MV-4-11 (cell line): Measurements from ENCODE around the gene TRABD.
A peak's percentile ranks its signal among the peaks of the same experiment; 100 is the strongest.
"Not testable (repeated sequence)": the region's sequence is repeated elsewhere in the genome, so short reads cannot be mapped to it uniquely, and the experiment has no call there.

ENCODE experiments used
- DNase-seq: peaks from one replicate; lab custom pipeline; 2025; lab: John Stamatoyannopoulos, UW

Gene TRABD

GRCh38 chr22:50201191-50202129 is 15.7 kb downstream of the TRABD start:
- no peak for DNase-seq

DNA sequence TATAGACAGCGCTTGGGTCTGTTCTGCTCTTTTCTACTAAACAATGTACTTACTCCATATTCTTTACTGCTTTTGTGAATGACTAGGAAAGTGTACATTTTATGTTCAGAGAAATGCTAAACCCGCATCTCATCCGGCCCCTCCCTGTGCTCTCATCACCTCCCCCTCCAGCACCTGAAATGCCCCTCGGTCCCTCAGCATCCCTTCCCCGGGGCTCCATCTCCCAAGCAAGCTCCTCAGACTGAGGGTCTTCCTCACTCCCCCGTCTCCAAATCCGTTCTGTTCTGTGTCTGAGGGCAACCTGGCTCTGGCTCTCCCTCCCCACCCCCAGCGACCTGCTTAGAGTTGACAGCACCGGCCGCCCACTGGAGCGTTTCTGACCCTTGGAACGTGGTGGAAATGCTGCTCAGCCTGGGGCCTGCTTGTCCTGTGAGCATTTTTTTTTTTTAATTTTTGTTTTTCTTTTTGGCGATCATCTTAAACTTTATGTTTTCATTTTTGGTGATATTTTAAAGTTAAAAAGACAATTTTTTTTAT is 16.5 kb downstream of the TRABD start:
- DNase-seq = no peak

DNA sequence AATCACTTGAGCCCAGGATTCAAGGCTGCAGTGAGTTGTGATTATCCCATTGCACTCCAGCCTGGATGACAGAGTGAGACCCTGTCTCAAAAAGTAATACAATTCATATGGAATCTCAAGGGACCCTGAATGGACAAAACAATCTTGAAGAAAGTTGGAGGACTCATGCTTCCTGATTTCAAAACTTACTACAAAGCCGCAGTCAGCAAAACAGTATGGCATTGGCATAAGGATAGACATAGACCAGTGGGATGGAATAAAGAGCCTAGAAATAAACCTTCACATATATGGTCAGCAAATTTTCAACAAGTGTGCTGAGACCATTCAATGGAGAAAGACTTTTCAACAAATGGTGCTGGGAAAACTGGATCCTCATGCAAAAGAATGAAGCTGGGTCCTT is 17.6 kb downstream of the TRABD start:
- DNase-seq = no peak

DNA sequence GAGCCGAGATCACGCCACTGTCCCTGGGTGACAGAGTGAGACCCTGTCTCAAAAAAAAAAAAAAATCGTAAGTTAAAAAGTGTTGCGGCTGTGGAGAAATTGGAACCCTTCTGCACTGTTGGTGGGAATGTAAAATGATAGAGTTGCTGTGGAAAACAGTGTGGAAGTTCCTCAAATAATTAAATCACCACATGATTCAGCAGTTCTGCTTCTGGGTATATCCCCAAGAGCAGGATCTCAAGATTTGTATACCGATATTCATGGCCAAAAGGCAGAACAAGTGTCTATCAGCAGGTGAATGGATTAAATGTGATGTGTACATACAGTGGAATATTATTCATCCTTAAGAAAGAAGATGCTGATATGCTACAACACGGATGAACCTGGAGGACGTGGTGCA is 18.9 kb downstream of the TRABD start:
- DNase-seq = no peak

GRCh38 chr22:50204998-50205397 is 19.3 kb downstream of the TRABD start:
- DNase-seq = not testable (repeated sequence)

DNA sequence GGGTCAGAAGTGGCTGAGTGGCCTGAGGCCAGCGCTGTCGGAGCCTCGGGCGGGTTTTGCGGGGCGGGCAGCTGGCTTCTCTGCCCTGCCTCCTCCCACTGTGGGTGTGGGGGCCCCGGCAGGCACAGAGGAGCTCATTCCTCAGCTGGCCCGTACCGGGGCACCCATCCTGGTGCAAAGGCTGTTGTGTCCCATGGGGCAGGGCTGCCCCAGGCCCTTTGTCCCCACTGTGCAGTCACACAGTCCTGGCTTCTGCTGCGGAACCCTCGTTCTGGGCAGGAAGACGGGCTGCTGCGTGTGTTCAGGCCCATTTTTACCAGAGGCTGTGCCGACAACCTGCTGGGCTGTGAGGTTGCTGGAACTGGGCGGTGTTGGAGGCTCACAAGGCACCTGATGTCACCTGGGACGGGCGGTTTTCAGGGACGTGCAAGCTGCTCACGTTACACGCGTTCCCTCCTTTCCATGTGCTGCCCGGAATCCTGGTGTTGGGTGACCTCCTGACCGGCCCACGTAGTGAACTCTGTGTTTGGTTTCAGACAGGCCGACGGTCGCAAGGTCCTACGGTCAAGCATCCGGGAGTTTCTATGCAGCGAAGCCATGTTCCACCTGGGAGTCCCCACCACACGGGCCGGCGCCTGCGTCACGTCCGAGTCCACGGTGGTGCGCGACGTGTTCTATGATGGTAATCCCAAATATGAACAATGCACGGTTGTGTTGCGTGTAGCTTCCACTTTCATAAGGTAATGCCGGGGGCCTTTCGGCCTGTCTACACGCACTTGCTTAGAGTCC is 20.3 kb downstream of the TRABD start:
- DNase-seq = no peak

DNA sequence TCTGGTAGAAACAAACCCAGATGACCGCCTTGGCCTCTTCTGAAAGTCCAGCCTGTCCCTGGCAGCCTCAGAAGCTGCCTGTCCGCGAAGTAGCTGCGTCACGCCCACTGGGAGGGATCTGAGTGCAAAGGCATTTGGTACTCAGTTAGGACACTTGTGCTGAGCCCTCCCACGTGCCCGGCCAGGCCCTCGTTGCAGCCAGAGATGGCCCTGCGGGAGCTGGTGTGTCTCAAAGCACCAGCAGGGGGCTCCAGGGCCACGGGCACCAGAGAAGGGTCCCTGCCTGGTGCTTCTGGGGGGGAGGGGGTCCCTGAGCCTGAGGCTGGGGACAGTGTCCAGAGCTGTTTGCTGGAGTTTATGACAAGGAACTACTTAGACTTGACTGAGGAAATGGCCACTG is 20.9 kb downstream of the TRABD start:
- DNase-seq = no peak

DNA sequence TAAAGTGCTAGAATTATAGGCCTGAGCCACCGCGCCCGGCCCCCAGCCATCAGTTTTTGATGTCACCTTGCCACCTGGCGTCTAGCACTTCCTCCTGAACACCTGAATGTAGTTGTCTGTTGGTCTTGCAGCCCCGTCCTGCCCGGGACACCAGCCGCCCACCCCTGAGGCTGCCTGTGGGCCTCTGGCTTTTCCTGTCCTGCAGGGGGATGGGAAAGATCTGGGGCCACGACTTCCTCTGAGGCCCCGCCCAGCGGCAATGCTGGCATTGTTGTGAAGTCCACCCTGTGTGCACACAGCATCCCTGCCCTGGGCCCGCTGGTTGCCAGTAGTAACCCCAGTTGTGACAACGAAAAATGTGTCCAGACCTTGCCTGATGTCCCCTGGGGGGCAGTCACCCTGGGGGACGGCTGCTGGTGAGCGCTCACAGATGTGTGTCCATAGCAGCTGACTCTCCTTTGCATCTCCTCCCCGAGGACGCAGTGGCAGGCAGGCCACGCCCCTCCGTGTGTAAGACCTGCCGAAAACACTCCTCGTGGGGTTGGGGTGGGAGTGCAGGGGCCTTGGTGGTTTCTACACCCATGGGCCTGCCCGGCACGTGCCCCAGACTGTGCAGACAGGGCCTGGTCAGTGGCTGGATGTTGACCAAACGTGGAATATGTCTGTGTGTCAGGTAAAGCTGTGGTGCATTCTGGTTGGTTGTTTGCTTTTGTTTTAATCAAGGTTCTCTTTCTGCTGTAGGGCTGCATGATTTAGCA is 21.8 kb downstream of the TRABD start:
- no peak for DNase-seq

GRCh38 chr22:50208430-50208938 is 22.8 kb downstream of the TRABD start:
- DNase-seq = no peak

- DNase-seq = no peak
Observed at GRCh38 chr22:50208939-50209892, 23.5 kb downstream of the TRABD start.

- DNase-seq = peak; percentile 49
Observed at GRCh38 chr22:50209893-50210292, 24.2 kb downstream of the TRABD start.

- DNase-seq = no peak
Observed at GRCh38 chr22:50210378-50211139, 24.8 kb downstream of the TRABD start.

GRCh38 chr22:50211147-50211546 is 25.4 kb downstream of the TRABD start:
- DNase-seq = peak; percentile 19

DNA sequence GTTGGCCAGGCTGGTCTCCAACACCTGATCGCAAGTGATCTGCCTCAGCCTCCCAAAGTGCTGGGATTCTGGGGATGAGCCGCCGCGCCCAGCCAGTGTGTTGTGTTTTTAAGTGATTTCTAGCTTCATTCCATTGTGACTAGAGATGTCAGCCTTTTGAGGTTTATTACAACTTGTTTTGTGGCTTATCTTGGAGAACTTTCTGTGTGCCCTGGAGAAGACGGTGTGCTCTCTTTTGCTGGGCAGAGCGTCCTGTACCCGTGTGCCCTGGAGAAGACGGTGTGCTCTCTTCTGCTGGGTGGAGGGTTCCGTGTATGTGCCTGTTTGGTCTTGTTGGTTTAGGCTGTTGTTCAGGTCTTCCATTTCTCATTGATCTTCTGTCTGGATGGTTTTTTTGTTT is 27.6 kb downstream of the TRABD start:
- no peak for DNase-seq

DNA sequence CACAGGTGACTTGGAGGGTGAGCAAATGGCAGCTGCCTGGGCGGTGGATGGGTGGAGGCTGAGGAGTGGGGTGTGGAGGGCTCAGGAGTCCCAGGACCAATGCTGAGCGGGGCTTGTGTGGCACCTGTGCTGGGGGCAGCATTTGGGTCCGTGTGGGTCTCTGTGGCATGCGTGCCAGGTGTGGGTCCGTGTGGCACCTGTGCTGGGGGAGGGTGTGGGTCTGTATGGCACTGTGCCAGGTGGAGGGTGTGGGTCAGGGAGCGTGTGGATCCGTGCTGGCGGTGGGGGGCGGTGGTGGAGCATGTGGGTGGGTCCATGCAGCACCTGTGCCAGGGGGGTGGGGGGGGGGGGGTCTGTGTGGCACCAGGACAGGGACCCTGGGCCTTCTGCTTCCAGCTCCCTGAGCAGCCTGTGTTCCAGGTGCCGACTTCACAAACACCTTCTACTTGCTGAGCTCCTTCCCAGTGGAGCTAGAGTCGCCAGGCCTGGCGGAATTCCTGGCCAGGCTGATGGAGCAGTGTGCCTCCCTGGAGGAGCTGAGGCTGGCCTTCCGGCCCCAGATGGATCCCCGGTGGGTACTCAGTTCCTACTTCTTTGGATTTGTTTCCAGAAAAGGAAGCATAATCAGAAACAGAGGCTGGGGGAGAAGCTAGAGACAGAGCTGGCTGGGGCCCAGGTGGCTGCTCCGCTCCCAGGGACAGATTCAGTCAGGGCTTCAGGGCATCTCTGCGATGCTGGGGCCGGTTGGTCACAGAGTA is 29.8 kb downstream of the TRABD start:
- no peak for DNase-seq

- DNase-seq = no peak
Observed at GRCh38 chr22:50216055-50216683, 30.5 kb downstream of the TRABD start.

DNA sequence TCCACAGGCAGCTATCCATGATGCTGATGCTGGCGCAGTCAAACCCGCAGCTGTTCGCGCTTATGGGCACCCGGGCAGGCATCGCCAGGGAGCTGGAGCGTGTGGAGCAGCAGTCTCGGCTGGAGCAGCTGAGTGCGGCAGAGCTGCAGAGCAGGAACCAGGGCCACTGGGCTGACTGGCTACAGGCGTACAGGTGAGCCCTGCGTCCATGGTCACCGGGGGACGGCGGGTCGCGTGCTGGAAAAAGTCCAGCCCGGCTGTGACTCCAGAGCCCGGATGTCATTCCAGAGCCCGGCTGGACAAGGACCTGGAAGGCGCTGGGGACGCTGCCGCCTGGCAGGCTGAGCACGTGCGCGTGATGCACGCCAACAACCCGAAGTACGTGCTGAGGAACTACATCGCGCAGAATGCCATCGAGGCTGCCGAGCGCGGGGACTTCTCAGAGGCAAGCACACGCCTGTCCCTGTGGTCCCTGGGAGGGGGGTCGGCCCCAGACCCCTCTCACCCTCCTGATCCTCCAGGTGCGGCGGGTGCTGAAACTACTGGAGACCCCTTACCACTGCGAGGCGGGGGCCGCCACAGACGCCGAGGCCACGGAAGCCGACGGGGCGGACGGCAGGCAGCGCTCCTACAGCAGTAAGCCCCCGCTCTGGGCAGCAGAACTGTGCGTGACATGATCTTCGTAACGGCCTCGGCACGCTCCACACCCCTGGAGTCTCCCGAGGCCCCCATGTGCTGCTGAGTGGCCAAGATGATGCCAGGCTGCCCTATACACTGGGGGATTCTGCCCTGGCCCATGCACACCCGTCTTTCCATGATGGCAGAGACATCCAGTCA is 31.2 kb downstream of the TRABD start:
- DNase-seq = no peak
